HG02678 (cell line): ENCODE measurements around the gene SIRT6.
"Not testable (repeated sequence)": the region's sequence is repeated elsewhere in the genome, so short reads cannot be mapped to it uniquely, and the experiment has no call there.

Experiments
- ATAC-seq: cut with Tn5 transposase; IDR thresholded peaks from one replicate; pipeline ENCODE4 v1.9.1; 2021; ENCODE audit warnings: mild to moderate bottlenecking, moderate library complexity; ENCODE audit not compliant: unreplicated experiment

The SIRT6 gene

DNA sequence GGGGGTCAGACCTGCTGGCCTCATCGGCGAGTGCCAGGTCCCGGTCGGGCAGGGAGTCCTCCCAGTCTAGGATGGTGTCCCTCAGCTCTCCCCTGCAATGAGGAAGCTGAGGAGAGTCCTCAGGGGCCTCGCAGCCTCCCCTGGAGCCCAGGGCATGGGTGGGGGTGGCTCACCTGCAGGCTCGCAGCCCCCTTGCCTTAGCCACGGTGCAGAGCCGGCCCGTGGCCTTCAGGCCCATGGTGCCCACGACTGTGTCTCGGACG is 6.8 kb downstream of the SIRT6 start:
- ATAC-seq, result no peak

DNA sequence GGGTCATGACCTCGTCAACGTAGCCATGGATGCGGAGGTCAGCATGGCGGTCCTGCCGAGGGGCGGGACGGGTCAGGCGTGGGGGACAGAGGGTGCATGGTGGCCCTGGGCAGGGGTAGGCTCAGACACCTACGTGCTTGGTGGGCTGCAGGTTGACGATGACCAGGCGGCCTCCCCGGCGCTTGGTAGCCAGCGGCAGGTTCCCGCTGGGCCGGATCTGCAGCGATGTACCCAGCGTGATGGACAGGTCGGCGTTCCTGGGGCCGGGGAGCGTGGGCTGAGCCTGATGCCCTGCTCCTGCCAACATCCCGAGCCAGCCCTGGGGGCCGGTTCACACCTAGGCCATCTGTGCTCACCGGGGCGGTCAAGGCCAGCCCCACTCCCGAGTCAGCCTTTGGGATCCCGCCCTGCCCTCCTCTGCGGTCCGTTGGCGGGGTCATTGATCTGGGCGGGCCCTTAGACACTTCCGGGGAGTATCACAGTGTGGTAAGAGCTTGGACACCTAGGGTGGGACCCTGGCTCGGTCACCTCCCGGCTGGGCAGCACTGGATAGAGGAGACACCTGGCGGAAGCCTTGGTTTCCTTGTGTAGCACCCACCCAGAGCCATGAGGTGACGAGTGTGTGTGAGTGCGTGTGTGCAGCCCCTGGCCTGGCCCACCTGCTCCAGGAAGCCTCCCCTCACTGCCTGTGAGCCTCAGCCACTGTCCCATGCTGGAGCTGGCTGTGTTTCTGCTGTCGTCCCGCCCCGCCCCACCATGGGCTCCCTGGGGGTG is 7.3 kb downstream of the SIRT6 start:
- no peak for ATAC-seq

DNA sequence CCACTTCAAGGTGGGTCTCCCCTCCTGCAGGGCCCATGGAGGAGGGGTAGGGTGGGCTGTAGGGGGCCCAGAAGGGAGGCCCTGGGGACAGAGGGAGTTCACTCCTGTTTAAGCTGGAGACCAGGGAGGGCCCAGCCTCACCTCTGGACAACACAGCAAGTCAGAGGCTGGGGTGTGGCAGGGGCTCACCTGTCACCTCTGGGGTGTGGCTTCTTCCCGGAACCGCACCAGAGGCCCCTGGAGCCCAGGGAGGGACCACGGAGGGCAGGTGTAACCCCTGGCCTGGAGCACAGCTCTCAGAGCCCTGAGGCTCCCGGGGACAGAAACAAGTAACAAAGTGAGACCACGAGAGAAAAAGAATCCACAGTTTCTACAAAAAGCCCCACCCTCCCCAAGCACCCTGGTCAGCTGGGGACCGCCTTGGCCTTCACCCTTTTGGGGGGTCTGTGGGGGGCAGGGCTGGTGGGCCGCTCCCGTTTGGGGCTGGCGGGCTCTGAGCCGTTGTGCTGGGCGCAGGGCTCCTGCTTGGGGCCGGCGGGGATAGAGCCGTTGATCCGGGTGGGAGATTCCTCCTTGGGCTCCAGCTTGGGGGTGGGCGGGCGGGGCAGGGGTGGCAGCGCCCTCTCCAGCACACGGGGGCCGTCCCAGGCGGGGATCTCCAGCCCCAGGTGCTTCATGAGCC is 8.0 kb downstream of the SIRT6 start:
- no peak for ATAC-seq

DNA sequence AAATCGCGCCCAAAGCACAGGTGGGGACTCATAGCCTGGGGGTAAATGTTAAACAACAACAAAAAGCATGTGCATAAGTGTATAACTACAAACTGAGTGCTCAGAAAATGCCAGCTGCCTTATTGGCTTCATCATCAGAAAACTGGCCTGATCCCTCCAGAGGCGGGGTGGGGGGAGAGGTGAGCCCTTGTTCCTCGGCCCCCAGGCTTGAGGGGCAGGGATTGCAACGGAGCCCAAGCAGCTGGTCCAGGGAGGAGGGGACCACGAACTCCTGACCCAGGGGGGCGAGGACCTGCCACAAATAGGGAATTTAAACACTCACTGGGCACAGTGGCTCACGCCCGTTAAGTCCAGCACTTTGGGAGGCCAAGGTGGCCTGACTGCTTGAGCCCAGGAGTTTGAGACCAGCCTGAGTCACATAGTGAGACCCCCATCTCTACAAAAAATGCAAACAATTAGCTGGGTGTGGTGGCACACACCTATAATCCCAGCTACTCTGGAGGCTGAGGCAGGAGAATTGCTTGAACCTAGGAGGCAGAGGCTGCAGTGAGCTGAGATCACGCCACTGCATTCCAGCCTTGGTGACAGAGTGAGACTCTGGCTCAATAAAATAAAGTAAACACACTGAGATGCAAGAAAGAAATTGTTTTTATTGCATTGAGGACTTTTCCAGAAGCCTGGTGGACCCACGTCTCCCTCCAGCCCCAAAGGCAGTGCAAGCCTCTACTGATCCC is 8.7 kb downstream of the SIRT6 start:
- ATAC-seq, result no peak

DNA sequence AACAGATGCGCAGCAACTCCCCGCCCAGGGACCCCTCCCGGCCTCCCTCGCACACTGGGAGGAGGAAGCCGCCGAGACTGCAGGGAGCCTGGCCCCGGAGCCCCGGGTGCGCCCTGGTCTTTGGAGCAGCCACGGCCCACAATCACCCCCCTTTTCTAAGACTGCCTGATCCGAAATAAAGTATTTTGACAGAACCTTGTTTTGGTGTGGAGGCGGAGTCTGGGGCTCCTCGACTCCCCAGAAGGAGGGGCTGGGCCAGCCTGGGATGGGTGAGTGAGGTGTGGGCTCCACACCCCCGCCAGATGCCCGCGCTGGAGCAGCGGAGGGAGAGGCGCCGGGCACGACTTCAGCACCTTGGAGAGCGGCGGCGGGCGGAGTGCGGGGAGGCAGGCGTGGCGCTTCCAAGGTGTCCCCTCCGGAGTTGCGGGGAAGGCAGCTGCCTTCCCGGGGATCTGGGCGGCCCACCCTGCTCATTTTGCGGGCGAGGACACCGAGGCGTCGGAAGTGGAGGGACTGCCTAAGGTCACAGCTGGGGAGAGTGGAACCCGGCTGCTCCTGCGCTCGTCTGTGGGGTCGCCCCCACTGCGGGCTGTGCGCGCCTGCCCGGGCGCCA is 9.4 kb downstream of the SIRT6 start:
- no peak for ATAC-seq

DNA sequence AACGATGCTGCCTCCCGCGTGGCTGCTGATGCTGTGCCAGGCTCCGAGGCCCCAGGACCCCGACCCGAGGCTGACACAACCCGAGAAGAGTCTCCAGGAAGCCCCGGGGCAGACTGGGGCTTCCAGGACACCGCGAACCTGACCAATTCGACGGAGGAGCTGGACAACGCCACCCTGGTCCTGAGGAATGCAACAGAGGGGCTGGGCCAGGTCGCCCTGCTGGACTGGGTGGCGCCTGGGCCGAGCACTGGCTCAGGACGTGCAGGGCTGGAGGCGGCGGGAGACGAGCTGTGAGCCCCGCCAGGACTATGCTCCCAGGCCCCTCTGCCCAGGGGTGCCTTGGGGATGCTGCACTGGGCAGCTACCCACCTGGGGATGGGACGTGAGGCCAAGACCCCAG is 10.7 kb downstream of the SIRT6 start:
- no peak for ATAC-seq

DNA sequence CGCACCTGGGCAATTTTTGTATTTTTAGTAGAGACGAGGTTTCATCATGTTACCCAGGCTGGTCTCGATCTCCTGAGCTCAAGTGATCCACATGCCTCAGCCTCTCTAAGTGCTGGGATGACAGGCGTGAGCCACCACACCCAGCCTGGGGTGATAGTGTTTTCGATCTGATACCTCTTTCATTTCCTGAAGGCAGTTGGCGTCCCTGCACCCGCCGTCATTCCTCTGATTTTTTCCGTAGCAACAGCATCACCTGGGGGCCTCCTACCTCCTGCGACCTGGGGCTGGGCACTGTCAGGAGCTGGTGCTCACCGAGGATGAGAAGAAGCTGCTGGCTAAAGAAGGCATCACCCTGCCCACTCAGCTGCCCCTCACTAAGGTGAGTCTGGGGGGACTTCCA is 18.1 kb downstream of the SIRT6 start:
- ATAC-seq, result no peak

DNA sequence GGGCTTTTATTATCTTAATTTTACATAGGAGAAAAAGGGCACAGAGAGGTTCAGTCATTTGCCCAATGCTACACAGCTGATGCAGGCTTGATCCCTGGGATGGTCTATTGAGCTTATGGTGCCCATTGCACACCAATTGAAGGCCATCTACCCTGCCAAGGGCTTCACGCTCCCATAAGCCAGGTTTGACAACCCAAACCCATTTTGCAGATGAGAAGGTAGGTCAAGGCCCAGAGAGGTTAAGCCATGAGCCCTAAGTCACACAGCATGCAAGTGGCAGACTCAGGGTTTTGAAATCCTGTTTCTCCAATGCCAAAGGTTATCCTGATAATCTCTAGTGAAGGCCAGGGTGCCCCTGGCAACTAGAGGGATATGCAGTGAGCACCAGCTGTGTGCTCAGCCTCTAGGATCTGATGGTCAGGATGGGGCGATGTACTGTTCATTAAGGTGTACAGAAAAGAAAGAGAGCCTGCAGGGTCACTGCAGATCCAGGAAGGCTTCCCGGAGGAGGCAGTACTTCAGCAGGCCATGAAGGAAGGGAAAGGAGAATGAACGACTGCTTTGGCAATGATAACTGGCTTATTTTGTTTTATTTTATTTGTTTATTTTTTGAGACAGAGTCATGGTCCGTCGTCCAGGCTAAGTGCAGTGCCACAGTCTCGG is 20.8 kb downstream of the SIRT6 start:
- no peak for ATAC-seq

DNA sequence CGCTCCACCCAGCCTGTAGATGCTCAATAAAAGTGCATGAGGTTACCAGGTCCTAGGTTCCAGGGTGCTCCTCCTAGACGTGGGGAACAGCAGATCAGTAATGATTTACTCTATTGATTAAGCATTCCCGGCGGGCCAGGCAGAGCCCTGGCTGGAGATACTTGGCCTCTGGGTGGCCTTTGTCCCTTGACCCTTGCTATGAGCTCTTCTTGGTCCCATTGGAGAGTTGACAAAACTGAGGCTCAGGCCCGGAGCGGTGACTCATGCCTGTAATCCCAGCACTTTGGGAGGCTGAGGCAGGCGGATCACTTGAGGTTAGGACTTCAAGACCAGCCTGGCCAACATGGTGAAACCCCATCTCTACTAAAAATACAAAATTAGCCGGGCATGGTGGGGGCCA is 24.4 kb downstream of the SIRT6 start:
- ATAC-seq, result not testable (repeated sequence)

DNA sequence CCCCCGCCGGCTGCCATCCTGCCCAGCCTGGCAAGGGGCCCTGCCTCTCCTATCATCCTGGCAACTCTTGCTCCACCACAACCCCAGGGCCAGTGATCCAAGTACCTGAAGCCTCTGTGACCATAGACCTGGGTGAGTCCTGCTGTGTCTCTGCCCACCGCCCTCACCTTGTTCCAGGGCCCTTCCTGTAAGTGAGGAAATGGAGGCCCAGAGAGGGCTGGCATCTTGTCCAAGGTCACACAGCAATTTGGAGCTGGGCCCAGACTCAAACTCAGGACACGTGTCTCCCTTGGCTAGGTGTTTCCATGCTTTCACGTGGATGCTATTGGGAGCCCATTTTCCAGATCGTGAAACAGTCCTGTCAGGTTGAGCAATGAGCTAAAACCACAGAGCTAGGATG is 25.2 kb downstream of the SIRT6 start:
- ATAC-seq, result no peak

DNA sequence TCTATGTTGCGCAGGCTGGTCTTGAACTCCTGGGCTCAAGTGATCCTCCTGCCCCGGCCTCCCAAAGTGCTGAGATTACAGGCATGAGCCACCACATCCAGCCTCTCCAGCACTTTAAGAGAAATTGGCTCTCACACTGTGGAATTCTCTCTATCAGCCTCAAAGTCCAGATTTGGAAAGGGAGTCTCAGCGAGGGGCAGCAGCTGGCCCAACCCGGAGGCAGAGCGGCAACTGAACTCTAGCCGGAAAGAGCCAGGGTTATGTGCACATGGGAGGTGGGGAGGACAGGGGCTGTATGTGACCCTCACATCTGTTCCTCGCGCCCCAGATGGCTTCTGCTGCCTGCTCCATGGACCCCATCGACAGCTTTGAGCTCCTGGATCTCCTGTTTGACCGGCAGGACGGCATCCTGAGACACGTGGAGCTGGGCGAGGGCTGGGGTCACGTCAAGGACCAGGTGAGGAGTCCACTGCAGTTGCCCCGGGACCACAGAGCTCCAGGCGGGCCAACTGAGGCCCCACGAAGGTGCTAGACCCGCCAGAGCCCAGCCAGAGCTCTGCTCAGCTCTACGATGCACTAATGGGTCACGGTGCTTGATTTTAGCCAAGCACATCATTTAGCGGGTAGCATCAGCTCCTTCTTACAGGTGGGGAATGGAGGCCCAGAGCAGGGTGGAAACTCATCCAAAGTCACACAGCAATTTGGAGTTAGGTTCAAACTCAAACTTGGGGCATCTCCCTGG is 27.6 kb downstream of the SIRT6 start:
- no peak for ATAC-seq

DNA sequence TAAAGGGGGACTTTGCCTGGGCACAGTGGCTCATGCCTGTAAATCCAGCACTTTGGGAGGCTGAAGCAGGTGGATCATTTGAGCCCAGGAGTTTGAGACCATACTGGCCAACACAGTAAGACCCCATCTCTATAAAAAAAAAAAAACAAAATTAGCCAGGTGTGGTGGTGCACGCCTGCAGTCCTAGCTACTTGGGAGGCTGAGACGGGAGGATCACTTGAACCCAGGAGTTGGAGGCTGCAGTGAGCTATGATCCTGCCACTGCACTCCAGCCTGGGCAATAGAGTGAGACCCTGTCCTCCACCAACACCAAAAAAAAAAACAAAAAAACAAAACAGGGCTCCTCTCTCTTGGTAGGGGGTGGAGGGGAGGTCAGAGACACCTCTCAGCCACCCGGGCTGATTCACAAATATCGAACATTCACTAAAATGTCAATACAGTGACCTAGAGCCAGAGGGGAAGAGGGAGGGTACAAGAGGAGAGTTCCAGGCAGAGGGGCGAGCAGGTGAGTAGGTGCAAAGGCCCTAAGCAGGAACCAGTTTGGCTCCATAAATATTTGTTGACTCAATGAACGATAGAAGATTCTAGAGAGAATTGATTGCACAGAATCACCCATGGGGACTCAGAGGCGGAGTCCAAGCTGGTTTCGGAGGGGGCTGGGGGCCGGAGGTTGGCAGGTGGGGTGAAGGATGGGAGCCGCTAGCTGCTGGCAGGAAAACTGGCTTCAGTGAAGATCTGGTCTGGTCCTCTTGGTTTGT is 29.9 kb downstream of the SIRT6 start:
- ATAC-seq, result no peak

DNA sequence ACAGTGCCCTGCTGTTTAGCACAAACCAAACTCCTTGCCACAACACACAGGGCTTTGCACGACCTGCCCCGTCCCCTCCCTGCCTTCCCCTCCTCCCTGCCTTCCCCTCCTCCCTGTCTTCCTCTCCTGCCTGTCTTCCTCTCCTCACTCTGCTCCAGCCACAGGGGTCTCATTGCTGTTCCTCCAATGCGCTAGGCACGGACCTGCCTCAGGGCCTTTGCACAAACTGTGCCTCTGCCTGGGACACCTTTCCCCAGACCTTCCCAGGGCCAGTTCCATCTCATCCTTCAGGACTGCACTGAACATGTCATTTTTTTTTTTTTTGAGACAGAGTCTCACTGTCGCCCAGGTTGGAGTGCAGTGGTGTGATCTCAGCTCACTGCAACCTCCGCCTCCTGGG is 30.7 kb downstream of the SIRT6 start:
- no peak for ATAC-seq

DNA sequence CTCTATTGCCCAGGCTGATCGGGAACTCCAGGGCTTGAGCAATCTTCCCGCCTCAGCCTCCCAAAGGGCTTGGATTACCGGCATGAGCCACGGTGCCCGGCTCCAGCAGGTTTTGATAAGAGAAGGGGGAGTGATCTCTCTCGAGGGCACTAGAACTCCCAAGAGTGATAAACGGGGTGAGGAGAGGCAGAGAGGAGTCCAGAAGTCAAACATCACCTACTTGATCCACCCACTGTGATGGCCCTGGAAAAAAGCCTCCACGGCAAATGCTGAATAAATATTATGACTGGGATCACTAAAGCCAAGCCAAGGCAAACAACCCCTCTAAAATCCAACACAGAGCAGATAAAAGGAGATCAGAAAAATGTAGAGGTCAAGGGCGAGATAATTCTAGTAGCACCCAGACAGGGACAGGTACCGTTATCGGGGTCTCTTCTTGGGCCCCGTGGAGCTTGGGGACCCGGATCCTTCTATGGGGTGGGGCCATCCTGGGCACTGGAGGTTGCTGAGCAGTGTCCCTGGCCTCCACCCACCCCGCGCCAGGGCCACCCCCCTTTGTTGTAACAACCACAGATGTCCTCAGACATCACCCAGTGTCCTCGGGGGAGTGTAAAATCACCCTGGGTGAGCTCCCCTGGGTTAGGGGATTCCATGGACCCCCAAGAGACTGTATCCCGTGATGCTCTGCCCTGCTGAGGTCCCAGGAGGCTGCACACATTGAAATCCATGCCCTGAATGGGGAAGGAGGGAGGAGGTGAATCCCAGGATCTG is 32.7 kb downstream of the SIRT6 start:
- no peak for ATAC-seq

DNA sequence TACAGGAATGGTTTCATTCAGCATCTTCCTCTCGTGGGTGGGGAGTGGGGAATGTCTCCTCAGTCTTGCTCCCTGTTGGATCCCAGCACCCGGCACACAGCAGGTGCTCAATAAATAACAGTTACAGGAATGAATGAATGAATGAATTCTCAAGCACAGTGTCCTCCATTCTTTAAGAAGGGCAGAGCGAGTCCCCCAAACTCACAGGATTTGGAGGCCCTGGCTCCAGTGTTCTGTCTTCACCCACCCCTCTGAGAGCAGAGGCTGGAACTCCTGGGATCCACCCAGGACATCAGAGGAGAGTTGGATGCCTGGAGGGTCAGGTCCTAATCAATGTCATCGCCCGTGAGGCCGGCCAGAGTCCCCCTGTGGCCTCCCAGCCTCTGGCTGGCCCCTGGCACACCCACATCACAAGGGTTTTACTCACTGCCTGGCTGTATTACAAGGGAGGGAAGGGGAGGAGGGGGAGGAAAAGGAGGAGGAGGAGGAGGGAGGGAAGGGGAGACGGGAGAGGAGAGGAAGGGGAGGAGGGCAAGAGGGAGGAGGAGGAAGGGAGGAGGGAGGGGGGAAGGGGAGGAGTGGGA is 37.6 kb downstream of the SIRT6 start:
- no peak for ATAC-seq

DNA sequence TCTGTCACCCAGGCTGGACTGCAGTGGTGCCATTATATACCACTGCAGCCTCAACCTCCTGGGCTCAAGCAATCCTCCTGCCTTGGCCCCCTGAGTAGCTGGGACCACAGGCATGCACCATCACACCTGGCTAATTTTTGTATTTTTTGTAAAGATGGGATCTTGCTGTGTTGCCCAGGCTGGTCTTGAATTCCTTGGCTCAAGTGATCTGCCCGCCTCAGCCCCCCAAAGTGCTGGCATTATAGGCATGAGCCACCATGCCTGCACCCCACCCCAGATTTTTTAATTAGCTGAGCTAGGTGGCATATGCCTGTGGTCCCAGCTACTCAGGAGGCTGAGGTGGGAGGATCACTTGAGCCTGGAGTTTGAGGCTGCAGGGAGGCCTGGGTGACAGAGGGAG is 39.4 kb downstream of the SIRT6 start:
- not testable (repeated sequence) for ATAC-seq

DNA sequence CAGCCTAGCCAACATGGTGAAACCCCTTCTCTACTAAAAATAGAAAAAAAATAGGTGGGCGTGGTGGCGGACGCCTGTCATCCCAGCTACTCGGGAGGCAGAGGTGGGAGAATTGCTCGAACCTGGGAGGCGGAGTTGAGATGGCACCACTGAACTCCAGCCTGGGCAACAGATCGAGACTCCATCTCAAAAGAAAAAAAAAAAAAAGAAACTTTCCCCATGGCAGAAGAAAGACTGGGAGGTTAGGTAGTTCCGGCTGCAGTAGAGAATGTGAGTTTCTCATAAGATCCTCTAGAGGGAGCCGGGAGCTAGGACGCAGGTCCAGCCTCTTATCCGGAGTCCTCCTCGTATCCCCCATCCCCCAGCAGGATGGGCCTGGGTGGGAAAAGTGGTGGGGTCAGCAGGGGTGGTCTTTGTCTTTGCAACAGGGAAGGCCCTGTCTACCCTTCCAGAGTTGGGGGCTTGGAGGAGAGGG is 42.1 kb downstream of the SIRT6 start:
- no peak for ATAC-seq

DNA sequence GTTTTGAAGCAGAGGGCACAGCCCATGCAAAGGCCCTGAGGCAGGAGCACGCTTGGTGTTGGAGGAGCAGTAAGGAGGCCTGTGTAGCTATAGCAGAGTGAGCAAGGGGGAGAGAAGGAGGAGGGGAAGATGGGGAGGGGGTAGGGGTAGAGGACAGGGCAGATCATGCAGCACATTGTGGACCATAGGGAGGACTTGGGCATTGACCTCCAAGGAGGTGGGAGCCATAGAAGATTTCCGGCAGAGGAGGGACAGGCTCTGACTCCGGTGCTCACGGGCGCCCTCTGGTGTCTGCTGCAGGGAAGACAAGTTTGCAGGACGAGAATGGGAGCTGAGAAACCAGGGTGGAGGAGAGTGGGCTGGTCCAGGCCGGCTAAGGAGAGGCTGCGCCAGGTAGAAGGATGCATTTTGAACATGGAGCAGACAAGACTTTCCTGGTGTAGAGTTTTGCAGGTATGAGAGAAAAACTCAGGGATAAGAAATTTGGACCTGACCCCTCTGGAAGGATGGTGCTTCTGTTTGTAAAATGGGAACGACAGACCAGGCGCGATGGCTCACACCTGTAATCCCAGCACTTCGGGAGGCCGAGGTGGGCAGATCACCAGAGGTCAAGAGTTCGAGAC is 42.6 kb downstream of the SIRT6 start:
- no peak for ATAC-seq
